UCSD-AML1 (cell line): ENCODE measurements around the gene TMEM129.
"Not testable (repeated sequence)": the region's sequence is repeated elsewhere in the genome, so short reads cannot be mapped to it uniquely, and the experiment has no call there.

ENCODE experiments used
- DNase-seq: peaks from one replicate; lab custom pipeline; 2025; ENCODE audit not compliant: unreplicated experiment; lab: John Stamatoyannopoulos, UW

Gene TMEM129

GRCh38 chr4:1703867-1704266 is 17.3 kb downstream of the TMEM129 start:
- DNase-seq = no peak

GRCh38 chr4:1701671-1702070 is 19.5 kb downstream of the TMEM129 start:
- DNase-seq = not testable (repeated sequence)

GRCh38 chr4:1695913-1696312 is 25.2 kb downstream of the TMEM129 start:
- DNase-seq = no peak

GRCh38 chr4:1693131-1693896 is 27.8 kb downstream of the TMEM129 start:
- DNase-seq = peak; percentile 64

GRCh38 chr4:1691737-1692373 is 29.3 kb downstream of the TMEM129 start:
- no peak for DNase-seq

GRCh38 chr4:1690698-1691097 is 30.4 kb downstream of the TMEM129 start:
- DNase-seq = no peak

- DNase-seq = no peak
Observed at GRCh38 chr4:1686440-1687036, 34.6 kb downstream of the TMEM129 start.

GRCh38 chr4:1685235-1686150 is 35.6 kb downstream of the TMEM129 start:
- DNase-seq = no peak

GRCh38 chr4:1684506-1685234 is 36.5 kb downstream of the TMEM129 start:
- no peak for DNase-seq

- peak; percentile 90 for DNase-seq
Observed at GRCh38 chr4:1683736-1684505, 37.2 kb downstream of the TMEM129 start, which contains the start of gene FAM53A. Gene FAM53A, minus strand, starts transcription at chr4:1684313. Its CDS starts 15,572 bp downstream, at chr4:1668741.

- no peak for DNase-seq
Observed at GRCh38 chr4:1683261-1683735, 37.8 kb downstream of the TMEM129 start.

- no peak for DNase-seq
Observed at GRCh38 chr4:1682860-1683259, 38.3 kb downstream of the TMEM129 start.

GRCh38 chr4:1678244-1678643 is 42.9 kb downstream of the TMEM129 start:
- DNase-seq = no peak

GRCh38 chr4:1676605-1677525 is 44.3 kb downstream of the TMEM129 start:
- DNase-seq = peak; percentile 21

GRCh38 chr4:1675802-1676137 is 45.4 kb downstream of the TMEM129 start:
- no peak for DNase-seq

GRCh38 chr4:1675136-1675801 is 45.9 kb downstream of the TMEM129 start:
- no peak for DNase-seq

- no peak for DNase-seq
Observed at GRCh38 chr4:1674682-1675081, 46.4 kb downstream of the TMEM129 start.

GRCh38 chr4:1673671-1674070 is 47.5 kb downstream of the TMEM129 start:
- no peak for DNase-seq
